ENCODE data around the gene DDX47.

- TF ChIP-seq CTCF (IDR thresholded peaks at IDR 0.05 in 2 of 3, conservative IDR thresholded peaks at IDR 0.05 in 1 of 3; ENCODE audit: control insufficient read depth in 2 of 3, extremely low read depth in 1 of 3, insufficient read depth in 1 of 3, low read depth in 3 of 3, low read length in 3 of 3) (no peak), SPI1 (IDR thresholded peaks at IDR 0.05; ENCODE audit: borderline replicate concordance, insufficient read depth, low read depth, low read length) (no peak), SIX5 (IDR thresholded peaks at IDR 0.05; ENCODE audit: low read depth, low read length, severe bottlenecking) (no peak)
Measured at GRCh38 chr12:12837813-12838153, 24.6 kb downstream of the DDX47 start.

Data from GM12878 (cell line).